Muscle of leg (tissue), 11 donors: ENCODE results near the gene GABRG3. TPM values are rescaled to one million over a fixed set of nuclear protein-coding genes. Genes with fewer than 3 reads are reported as not detected.

Experiments
- DNase-seq: peaks from one replicate; pipeline ENCODE4 v3.0.0; 2013
- H3K27ac ChIP-seq: one replicate; pipeline ENCODE4 v1.5.1; 2013; ENCODE audit warnings: mild to moderate bottlenecking, low read length, control low read depth
- H3K27me3 ChIP-seq: one replicate; pipeline ENCODE4 v1.6.1; 2013; ENCODE audit warnings: low read length; ENCODE audit not compliant: control insufficient read depth, insufficient read depth
- H3K36me3 ChIP-seq: one replicate; pipeline ENCODE4 v1.6.1; 2013; ENCODE audit warnings: low read length; ENCODE audit not compliant: control insufficient read depth, insufficient read depth
- H3K4me1 ChIP-seq: one replicate; pipeline ENCODE4 v1.6.1; 2013; ENCODE audit warnings: low read length; ENCODE audit not compliant: control insufficient read depth, insufficient read depth
- H3K4me3 ChIP-seq: one replicate; pipeline ENCODE4 v1.5.1; 2013; ENCODE audit warnings: low read length, control low read depth
- H3K9me3 ChIP-seq: replicated peaks from 2 replicates; pipeline ENCODE4 v1.6.1; 2013; ENCODE audit warnings: low read depth, low read length; ENCODE audit not compliant: control insufficient read depth
- WGBS: methylation state at CpG from one replicate; pipeline ENCODE4 v1.1.5; 2013; ENCODE audit warnings: missing lambda C conversion rate; ENCODE audit not compliant: insufficient coverage; 5-methylcytosine and 5-hydroxymethylcytosine counted together
- polyA plus RNA-seq, 8 donors: library from polyadenylated mRNA; unstranded; fragments of 120-200 nt; gene quantifications; one replicate each; pipeline versions ENCODE4 v1.2.1 to v1.2.3, GENCODE V29; 2013; ENCODE audit warnings: inconsistent platforms in 1 of 8, low replicate concordance in 1 of 8; ENCODE audit not compliant: insufficient read length in 8 of 8, insufficient read depth in 1 of 8
- total RNA-seq: library from RNA; stranded (reverse); fragments of 120-200 nt; gene quantifications from one replicate; pipeline ENCODE4 v1.2.4, GENCODE V29; 2013

GABRG3 gene
- total and polyA plus RNA-seq, 9 donors: 0.11 to 0.69 (median 0.34) TPM; not detected in 1

GRCh38 chr15:27486683-27487647 is 516.0 kb downstream of the GABRG3 start:
- no CpG with 5 or more reads among the region's 6 CpGs for WGBS
- peak; percentile 35 for DNase-seq

GRCh38 chr15:27487846-27488245 is 516.9 kb downstream of the GABRG3 start:
- Histone ChIP-seq H3K4me3 (no peak overlapping the region), H3K4me1 (no peaks in the 10 kb centered on the region), H3K27me3 (no peaks in the 10 kb centered on the region), H3K27ac (no peak overlapping the region), H3K36me3 (no peaks in the 10 kb centered on the region), H3K9me3 (no peaks in the 10 kb centered on the region)
- DNase-seq: no peak
- 81% methylated on average over 9 of the region's 11 CpGs for WGBS

More at GRCh38 chr15:27486683-27487647, 516.0 kb downstream of the GABRG3 start:
- no peaks in the 10 kb centered on the region for H3K9me3 ChIP-seq
- no peak overlapping the region for H3K4me3 ChIP-seq
- no peaks in the 10 kb centered on the region for H3K27me3 ChIP-seq
- no peak overlapping the region for H3K27ac ChIP-seq
- no peaks in the 10 kb centered on the region for H3K36me3 ChIP-seq
- H3K4me1 ChIP-seq: no peaks in the 10 kb centered on the region

- H3K36me3 ChIP-seq: no peaks in the 10 kb centered on the region
- no peaks in the 10 kb centered on the region for H3K4me1 ChIP-seq
- no peaks in the 10 kb centered on the region for H3K27me3 ChIP-seq
- H3K4me3 ChIP-seq: no peak overlapping the region
- 76% methylated on average over 8 of the region's 12 CpGs for WGBS
- DNase-seq: no peak
- H3K27ac ChIP-seq: no peak overlapping the region
- H3K9me3 ChIP-seq: no peaks in the 10 kb centered on the region
Measured at GRCh38 chr15:27490867-27491595, 520.0 kb downstream of the GABRG3 start.

- H3K4me1 ChIP-seq: no peaks in the 10 kb centered on the region
- peak; percentile 73 for DNase-seq
- H3K9me3 ChIP-seq: no peaks in the 10 kb centered on the region
- H3K4me3 ChIP-seq: no peak overlapping the region
- no peaks in the 10 kb centered on the region for H3K27me3 ChIP-seq
- WGBS: 14% methylated on average over 2 of the region's 10 CpGs
- H3K36me3 ChIP-seq: no peaks in the 10 kb centered on the region
- H3K27ac ChIP-seq: no peak overlapping the region
Measured at GRCh38 chr15:27491666-27492621, 521.0 kb downstream of the GABRG3 start.

GRCh38 chr15:27495963-27496459 is 525.0 kb downstream of the GABRG3 start:
- H3K27ac ChIP-seq: no peak overlapping the region
- H3K4me3 ChIP-seq: no peak overlapping the region
- 77% methylated on average over 2 of the region's 3 CpGs for WGBS
- no peak for DNase-seq
- H3K9me3 ChIP-seq: no peaks in the 10 kb centered on the region
- no peaks in the 10 kb centered on the region for H3K27me3 ChIP-seq
- H3K36me3 ChIP-seq: no peaks in the 10 kb centered on the region
- peaks cover 3% of the 10 kb centered on the region for H3K4me1 ChIP-seq

GRCh38 chr15:27498700-27499099 is 527.7 kb downstream of the GABRG3 start:
- WGBS: 90% methylated on average over 4 of the region's 10 CpGs
- Histone ChIP-seq H3K4me1 (peaks cover 3% of the 10 kb centered on the region), H3K27me3 (no peaks in the 10 kb centered on the region), H3K27ac (no peak overlapping the region), H3K4me3 (no peak overlapping the region), H3K36me3 (no peaks in the 10 kb centered on the region), H3K9me3 (no peaks in the 10 kb centered on the region)
- no peak for DNase-seq

GRCh38 chr15:27499191-27499590 is 528.2 kb downstream of the GABRG3 start:
- Histone ChIP-seq H3K27ac (no peak overlapping the region), H3K4me3 (no peak overlapping the region), H3K27me3 (no peaks in the 10 kb centered on the region), H3K36me3 (no peaks in the 10 kb centered on the region), H3K9me3 (no peaks in the 10 kb centered on the region), H3K4me1 (peaks cover 3% of the 10 kb centered on the region)
- WGBS: no CpG with 5 or more reads among the region's 4 CpGs
- DNase-seq: no peak

GRCh38 chr15:27499719-27500118 is 528.7 kb downstream of the GABRG3 start:
- H3K36me3 ChIP-seq: no peaks in the 10 kb centered on the region
- no peak overlapping the region for H3K27ac ChIP-seq
- H3K4me1 ChIP-seq: peaks cover 3% of the 10 kb centered on the region
- no peak overlapping the region for H3K4me3 ChIP-seq
- H3K9me3 ChIP-seq: no peaks in the 10 kb centered on the region
- WGBS: 54% methylated on average over 5 of the region's 6 CpGs
- H3K27me3 ChIP-seq: no peaks in the 10 kb centered on the region
- no peak for DNase-seq

GRCh38 chr15:27500206-27500605 is 529.2 kb downstream of the GABRG3 start:
- Histone ChIP-seq H3K36me3 (no peaks in the 10 kb centered on the region), H3K27me3 (no peaks in the 10 kb centered on the region), H3K27ac (no peak overlapping the region), H3K4me1 (peaks cover 3% of the 10 kb centered on the region), H3K4me3 (no peak overlapping the region), H3K9me3 (no peaks in the 10 kb centered on the region)
- WGBS: 86% methylated on average over 10 of the region's 15 CpGs
- no peak for DNase-seq
